ENCODE results near the gene TMEM168. TPM values are rescaled to one million over a fixed set of nuclear protein-coding genes. Genes with fewer than 3 reads are reported as not detected.

Gene TMEM168
- total RNA-seq, 1 donor = 15.3 TPM

DNA sequence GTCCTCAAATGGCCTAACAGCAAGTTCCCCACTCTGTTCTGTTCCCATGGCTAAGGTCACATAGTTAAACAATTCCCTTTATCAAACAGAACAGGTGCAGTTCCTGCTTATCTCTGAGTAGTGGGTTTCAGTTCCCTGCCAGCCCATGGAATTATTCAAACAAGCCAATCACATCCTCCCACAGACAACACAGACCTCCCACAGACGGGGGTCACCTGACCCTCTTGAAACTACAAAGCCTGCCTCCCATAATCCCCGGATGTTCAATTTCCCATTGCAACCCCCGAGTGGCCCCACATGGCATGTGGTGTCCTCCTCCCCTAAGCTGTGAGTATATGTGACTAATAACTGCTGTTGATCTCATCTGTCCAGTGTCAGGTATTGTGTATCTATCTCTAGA lies 64.1 kb downstream of the TMEM168 start:
- DNase-seq (ENCODE audit: low read depth in 2 of 3, low spot score in 2 of 3) = no peak

DNA sequence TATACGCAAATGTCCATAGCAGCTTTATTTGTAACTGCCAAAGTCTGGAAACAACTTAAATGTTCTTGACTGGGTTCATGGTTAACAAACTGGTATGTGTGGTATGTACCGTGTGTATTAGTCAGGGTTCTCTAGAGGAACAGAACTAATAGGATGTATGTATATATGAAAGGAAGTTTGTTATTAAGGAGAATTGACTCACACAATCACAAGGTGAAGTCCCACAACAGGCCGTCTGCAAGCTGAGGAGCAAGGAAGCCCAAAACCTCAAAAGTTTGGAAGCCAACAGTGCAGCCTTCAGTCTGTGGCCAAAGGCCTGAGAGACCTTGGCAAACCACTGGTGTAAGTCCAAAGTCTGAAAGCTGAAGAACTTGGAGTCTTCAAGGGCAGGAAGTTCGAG lies 66.8 kb downstream of the TMEM168 start:
- DNase-seq (ENCODE audit: low read depth in 2 of 3, low spot score in 2 of 3) = no peak

DNA sequence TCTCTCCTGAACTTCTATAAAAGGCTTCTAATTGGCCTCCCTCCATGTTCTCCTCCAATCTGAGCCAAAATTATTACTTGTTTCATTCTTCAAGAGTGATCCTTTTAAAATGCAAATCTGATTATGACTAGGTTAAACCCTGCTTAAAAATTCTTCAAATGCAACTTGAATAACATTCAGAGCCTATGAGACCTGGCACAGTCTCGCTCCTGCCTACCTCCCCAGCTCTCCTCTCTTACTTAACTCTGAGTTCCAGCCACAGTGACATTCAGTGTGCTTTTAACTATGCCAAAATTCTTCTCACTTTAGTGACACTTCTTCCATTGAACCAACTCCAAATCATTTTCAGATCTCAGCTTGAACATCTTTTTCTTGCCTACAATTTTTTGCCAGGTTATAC lies 68.8 kb downstream of the TMEM168 start:
- no peak for DNase-seq (ENCODE audit: low read depth in 2 of 3, low spot score in 2 of 3)

GRCh38 chr7:112715525-112715924 lies 74.7 kb downstream of the TMEM168 start:
- no peak for DNase-seq (ENCODE audit: low read depth in 2 of 3, low spot score in 2 of 3)

DNA sequence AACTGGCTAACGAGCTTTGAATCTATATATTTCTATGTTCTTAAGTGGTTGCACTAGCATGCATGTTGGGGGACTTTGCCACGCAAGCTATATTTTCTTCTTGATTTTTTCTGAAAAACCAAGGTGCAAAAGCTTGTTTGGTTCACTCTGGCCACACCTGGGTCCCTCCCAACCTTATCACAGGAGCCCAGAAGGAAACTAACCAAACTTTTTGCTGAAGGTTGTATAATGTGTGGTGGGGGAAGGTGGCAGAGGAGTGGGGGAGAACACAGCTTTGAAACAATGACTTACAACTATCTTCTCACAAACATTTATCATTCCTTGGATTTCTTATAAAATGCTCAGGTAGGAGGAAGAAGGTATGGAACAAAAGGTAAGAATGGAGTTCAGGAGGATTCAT lies 75.3 kb downstream of the TMEM168 start:
- no peak for DNase-seq (ENCODE audit: low read depth in 2 of 3, low spot score in 2 of 3)

Measured in hematopoietic multipotent progenitor cell (in vitro differentiated cells).